DMS53 treated with DMSO at 0.1 percent for 48 hours (cell line): ENCODE data around the gene RPA1.
"Not testable (repeated sequence)": the region's sequence is repeated elsewhere in the genome, so short reads cannot be mapped to it uniquely, and the experiment has no call there.

Experiments used
- DNase-seq: peaks from one replicate; lab custom pipeline; 2025; ENCODE audit not compliant: unreplicated experiment; lab: John Stamatoyannopoulos, UW

RPA1 gene

GRCh38 chr17:1829592-1830257 lies at the start of gene RPA1, which contains the start of gene SMYD4:
TSS of gene RPA1 (plus strand) at chr17:1830005. CDS start at chr17:1830094, 89 bp downstream.
TSS of gene SMYD4 (minus strand) at chr17:1829902. CDS start at chr17:1827994, 1,908 bp downstream.
- peak; percentile 63 for DNase-seq

- no peak for DNase-seq
Observed at GRCh38 chr17:1782171-1782567, 47.6 kb upstream of the RPA1 start.

- no peak for DNase-seq
Observed at GRCh38 chr17:1783271-1783670, 46.5 kb upstream of the RPA1 start.

GRCh38 chr17:1783834-1784611 lies 45.8 kb upstream of the RPA1 start:
- no peak for DNase-seq

DNA sequence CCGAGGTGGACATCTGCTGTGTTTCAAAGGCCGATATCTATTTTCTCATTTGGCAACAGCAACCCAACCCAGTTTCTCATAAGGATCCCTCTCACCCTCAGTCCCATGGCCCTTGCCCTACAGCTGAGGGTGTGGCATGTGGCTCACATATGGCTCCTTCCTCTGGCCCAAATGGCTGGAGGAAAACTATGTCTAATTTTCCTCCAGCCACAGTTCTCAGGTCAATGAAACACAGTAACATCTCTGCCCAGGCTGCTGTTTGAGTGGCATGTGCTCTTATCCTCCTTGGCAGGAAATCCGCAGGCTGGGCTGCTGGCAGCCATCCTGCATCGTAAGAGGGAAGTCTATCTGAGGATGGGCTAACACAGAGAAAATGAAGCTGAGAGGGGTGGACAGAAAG lies 43.9 kb upstream of the RPA1 start:
- no peak for DNase-seq

GRCh38 chr17:1786708-1787107 lies 43.1 kb upstream of the RPA1 start:
- DNase-seq, result no peak

DNA sequence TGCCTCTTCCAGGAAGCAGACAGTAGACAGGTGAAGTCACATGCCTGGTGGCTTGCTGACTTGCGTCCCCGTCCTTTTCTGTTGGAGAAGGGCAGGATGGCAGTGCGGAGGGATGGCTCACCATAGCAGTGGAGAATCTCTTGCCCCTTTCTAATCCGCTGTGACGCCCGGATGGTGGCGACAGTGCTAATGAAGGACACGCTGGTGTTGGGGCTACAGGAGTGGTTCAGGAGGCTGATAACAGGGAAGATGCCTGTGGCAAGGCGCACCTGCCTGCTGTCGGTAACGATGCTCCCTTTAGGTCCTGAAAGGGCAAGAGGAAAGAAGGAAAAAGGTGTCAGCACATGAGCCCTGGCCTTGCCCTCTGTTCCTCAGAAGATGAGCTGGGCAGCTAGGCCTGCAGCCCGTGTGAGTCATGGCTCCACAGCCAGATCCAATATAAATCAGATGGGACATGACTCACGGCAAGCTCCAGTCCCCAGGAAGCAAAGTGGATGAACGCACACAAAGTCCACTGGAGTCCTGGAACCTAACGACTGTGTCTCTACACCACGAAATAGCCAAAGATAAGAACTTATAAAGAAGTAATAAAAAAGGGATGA lies 42.4 kb upstream of the RPA1 start:
- no peak for DNase-seq

DNA sequence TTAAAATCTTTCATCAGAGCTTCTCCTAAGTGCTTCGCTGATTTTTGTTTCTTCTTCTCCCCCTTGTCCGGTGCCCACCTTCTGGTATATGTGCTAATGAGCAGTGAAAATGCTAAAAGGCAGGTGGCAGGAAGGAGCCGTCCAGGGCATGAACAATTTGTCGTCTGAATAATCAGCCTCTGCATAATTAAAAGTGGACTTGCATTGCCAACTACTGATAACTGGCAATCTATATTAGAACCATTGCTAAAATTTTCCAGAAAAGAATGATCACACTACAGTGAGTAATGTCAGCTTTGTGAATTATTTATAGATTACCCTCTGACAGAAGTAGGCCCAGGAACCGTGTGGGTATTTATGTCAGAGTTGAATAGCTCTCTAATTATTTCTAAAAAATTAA lies 39.9 kb upstream of the RPA1 start:
- no peak for DNase-seq

DNA sequence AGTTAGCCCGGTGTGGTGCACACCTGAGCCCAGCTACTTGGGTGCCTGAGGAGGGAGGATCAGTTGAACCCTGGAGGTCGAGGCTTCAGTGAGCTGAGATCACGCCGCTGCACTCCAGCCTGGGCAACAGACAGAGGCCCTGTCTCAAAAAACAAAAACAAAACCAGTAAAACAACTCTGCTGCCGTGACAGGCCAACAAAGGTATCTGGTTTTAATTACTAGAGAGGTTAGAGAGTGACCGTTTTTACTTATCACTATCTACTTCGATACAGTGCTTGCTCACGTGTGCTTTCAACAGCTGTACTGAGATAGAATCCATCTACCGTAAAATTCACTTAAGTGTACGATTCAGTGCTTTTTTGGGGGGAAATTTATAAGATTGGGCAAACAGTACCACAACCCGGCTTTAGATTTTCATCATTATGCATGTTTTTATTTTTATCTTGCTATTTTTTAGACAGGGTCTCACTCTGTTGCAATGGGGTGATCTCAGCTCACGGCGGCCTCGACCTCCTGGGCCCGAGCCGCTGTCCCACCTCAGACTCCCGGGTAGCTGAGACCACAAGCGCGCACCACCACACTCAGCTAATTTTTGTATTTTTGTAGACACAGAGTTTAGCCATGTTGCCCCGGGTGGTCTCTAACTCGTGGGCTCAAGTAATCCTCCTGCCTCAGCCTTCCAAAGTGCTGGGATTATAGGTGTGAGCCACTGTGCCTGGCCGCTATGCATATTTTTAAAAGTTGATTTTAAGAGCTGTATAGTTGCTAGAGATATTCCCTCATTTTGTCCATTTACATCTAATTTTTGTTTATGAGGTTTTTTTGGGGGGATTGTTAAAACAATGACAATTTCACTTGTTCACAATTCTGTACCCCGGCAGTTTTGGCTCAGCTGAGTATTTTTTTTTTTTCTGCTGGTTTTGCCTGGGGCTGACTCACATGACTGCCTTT lies 37.0 kb upstream of the RPA1 start:
- DNase-seq, result no peak

DNA sequence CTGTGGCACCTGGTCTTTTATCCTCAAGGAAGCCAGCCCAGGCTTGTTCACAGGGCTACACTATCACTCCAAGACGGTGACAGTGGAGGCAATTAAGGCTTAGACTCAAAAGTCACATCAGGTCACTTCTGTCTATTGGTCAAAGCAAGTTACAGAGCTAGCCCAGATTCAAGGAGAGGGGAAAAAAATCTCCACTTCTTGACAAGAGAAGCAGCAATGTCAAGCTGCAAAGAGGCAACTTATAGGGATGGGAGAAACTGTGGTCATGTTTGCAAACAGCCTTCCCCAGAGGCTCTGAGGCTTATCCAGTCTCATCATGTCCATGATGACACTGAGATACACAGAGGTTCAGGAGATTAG lies 36.4 kb upstream of the RPA1 start:
- DNase-seq, result no peak

- no peak for DNase-seq
Observed at GRCh38 chr17:1796800-1797199, 33.0 kb upstream of the RPA1 start.

- DNase-seq, result no peak
Observed at GRCh38 chr17:1797323-1797722, 32.5 kb upstream of the RPA1 start.

- DNase-seq, result not testable (repeated sequence)
Observed at GRCh38 chr17:1797846-1798245, 32.0 kb upstream of the RPA1 start.

DNA sequence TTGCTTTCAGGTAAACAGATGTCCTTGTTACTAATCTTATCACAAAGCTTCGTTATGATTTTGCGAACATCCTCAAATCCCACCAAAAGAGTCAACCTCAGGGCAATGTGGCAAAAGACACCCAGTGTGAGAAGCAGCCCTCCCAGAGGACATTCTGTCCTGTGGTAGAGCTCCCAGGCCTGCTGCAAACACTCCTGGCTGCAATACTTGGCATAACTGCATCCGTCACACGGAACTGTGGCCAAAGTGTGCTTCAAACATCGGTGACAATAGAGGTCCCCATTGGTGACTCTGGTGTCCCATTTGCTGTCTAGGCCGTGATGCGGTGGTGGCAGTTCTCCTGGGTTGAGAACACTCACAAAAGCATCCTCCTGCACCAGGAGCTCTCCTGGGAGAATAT lies 29.6 kb upstream of the RPA1 start:
- no peak for DNase-seq

GRCh38 chr17:1800712-1801111 lies 29.1 kb upstream of the RPA1 start:
- no peak for DNase-seq

DNA sequence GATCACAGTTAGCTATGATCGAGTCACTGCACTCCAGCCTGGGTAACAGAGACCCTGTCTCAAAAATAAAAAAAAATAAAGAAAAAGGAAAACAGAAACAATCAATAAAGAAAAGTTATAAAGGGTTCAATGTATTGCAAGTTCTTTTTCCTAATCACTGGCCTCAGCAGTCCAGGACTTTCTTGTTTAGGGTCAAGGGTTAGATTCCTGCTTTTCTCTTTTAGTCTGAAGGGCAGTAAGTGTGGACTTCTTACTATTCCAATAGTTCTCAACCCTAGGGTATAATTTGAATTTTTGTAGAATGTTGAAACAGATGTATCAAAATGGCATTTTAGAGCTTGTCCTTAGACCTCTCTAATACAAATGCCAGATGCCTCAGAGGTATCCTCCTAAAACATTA lies 27.4 kb upstream of the RPA1 start:
- no peak for DNase-seq

DNA sequence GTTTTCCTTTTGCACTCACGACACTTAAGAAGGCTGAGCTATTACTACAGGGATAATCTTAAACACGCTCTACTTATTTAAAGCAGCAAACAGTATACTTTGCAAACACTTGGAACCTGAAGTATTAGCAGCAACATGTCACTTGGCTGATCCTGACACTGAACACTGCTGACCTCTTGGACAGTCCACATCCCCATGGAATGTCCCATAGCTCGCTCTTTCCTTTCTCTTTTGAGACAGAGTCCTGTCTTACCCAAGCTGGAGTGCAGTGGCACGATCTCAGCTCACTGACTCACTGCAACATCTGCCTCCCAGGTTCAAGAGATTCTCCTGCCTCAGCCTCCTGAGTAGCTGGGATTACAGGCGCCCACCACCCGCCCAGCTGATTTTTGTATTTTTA lies 26.5 kb upstream of the RPA1 start:
- no peak for DNase-seq

DNA sequence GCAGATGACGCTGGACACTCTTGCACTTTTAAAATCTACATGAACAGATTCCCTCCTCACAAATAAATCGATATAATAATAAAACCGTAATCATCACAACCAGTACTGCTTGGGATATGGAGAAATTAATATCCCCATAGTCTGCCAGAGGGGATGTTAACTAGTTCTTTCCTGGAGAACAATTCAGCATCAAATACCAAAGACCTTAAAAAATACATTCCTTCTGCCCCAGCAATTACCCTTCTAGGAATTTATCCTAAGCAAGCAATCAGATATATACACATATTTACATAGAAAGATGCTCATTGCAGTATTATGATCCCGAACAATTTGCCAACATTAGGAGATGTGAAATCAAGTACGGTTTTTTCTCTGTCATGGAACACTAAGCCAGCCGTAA lies 21.9 kb upstream of the RPA1 start:
- no peak for DNase-seq

DNA sequence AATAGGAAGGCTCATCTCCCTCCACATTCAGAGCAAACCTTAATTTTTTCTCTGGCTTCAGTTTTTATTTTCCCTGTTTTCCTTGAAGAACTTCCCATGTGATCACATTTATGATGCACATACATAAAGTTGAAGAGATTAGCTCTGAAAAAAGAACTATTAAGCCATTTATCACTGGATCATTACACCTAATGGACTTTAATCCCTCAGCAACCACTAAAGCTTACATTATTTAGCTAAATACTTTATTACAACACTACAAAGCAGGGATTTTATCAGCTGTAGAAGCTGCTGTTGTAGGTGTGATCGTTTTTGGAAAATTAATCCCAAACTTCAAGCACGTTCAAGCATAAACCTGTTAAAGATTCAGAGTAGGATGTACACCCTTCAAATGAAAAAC lies 21.2 kb upstream of the RPA1 start:
- no peak for DNase-seq

GRCh38 chr17:1809815-1810214 lies 20.0 kb upstream of the RPA1 start:
- DNase-seq, result not testable (repeated sequence)

GRCh38 chr17:1810450-1811103 lies 19.2 kb upstream of the RPA1 start:
- no peak for DNase-seq
